HCT116 (cell line): ENCODE measurements around the gene C1orf21. TPM values are rescaled to one million over a fixed set of nuclear protein-coding genes. Genes with fewer than 3 reads are reported as not detected.

ENCODE experiments used
- ATAC-seq: fragments of 200-7000 bp; cut with Tn5 transposase; 2 replicates; pipeline ENCODE4 v1.9.1; 2020; ENCODE audit warnings: mild to moderate bottlenecking, moderate library complexity
- BruUV-seq: library from RNA; stranded (reverse); fragments of 400-500 nt; replicated peaks from 2 replicates; lab custom pipeline; 2021; lab: Mats Ljungman, UMichigan
- CTCF ChIA-PET: fragments of 300-600 bp; sonication (Branson Sonifier 250); formaldehyde crosslinking; loops from one replicate; lab custom pipeline; 2021; ENCODE audit warnings: antibody characterized with exemption; lab: Charles Lee
- POLR2A ChIA-PET: fragments of 300-600, 350-600 bp; sonication (Branson Sonifier 250); formaldehyde crosslinking; loops from one replicate; lab custom pipeline; 2021; ENCODE audit warnings: antibody characterized with exemption; lab: Charles Lee
- RAD21 ChIA-PET, 2 experiments: fragments of 300-600 bp; sonication (Branson Sonifier 250); formaldehyde crosslinking; loops; one replicate each; lab custom pipeline; 2023; ENCODE audit warnings: low total read pairs in 2 of 2; ENCODE audit not compliant: uncharacterized antibody in 2 of 2, unreplicated experiment in 2 of 2, low non-redundant PET in 1 of 2; lab: Charles Lee
- DNase-seq: peaks from one replicate; pipeline ENCODE4 v3.0.0-alpha.2; 2010; ENCODE audit warnings: low read depth, low spot score
- H2AFZ ChIP-seq: fragments of 200-600 bp; shearing (Covaris generic), sonication (generic); 2 replicates; pipeline ENCODE4 v1.6.1; 2017; ENCODE audit warnings: low read depth, mixed run types, mixed read lengths, antibody characterized with exemption, low read length; ENCODE audit not compliant: poor library complexity, severe bottlenecking
- H3K27ac ChIP-seq: 2 replicates; pipeline ENCODE4 v1.5.1; 2012; ENCODE audit warnings: low read depth, low read length
- H3K27me3 ChIP-seq: fragments of 200-600 bp; sonication (generic); 2 replicates; pipeline ENCODE4 v1.6.1; 2016; ENCODE audit warnings: mixed run types, low read length, mixed read lengths; ENCODE audit not compliant: insufficient read depth
- H3K36me3 ChIP-seq, 2 experiments: fragments of 200-500 bp in 1 of 2; fragments of 200-600 bp in 1 of 2; sonication (Bioruptor generic) in 1 of 2; sonication (generic) in 1 of 2; 2 replicates each; pipeline versions ENCODE4 v1.5.1 to v1.6.1; 2014 to 2016; ENCODE audit warnings: low read length in 2 of 2, inconsistent platforms in 1 of 2, mixed read lengths in 1 of 2, mixed run types in 1 of 2; ENCODE audit not compliant: insufficient read depth in 2 of 2, control insufficient read depth in 1 of 2
- H3K4me1 ChIP-seq, 2 experiments: fragments of 200-600 bp in 1 of 2; sonication (generic) in 1 of 2; 2 replicates each; pipeline versions ENCODE4 v1.5.1 to v1.6.1; 2012 to 2017; ENCODE audit warnings: low read length in 2 of 2, inconsistent platforms in 1 of 2, mild to moderate bottlenecking in 1 of 2, mixed read lengths in 1 of 2, mixed run types in 1 of 2, moderate library complexity in 1 of 2; ENCODE audit not compliant: insufficient read depth in 2 of 2, control insufficient read depth in 1 of 2
- H3K4me2 ChIP-seq: fragments of 200-600 bp; sonication (generic); 2 replicates; pipeline ENCODE4 v1.6.1; 2017; ENCODE audit warnings: mixed run types, low read length, mixed read lengths
- H3K4me3 ChIP-seq, 2 experiments: fragments of 200-600 bp in 1 of 2; sonication (generic) in 1 of 2; replicated peaks in 1 of 2; 2 replicates each; pipeline ENCODE4 v1.5.1; 2011 to 2016; ENCODE audit warnings: low read length in 2 of 2, control low read depth in 1 of 2, low read depth in 1 of 2, mild to moderate bottlenecking in 1 of 2, mixed read lengths in 1 of 2, mixed run types in 1 of 2
- H3K79me2 ChIP-seq: fragments of 200-600 bp; sonication (generic); 2 replicates; pipeline ENCODE4 v1.6.1; 2017; ENCODE audit warnings: mild to moderate bottlenecking, mixed run types, low read length, moderate library complexity, mixed read lengths; ENCODE audit not compliant: insufficient read depth
- H3K9ac ChIP-seq: fragments of 200-600 bp; sonication (generic); 2 replicates; pipeline ENCODE4 v1.6.1; 2016; ENCODE audit warnings: low read length, mixed read lengths
- H3K9me2 ChIP-seq: fragments of 200-600 bp; sonication (generic), shearing (Covaris generic); 2 replicates; pipeline ENCODE4 v1.6.1; 2017; ENCODE audit warnings: mixed run types, mild to moderate bottlenecking, moderate library complexity; ENCODE audit not compliant: insufficient read depth
- H3K9me3 ChIP-seq, 2 experiments: fragments of 200-500 bp in 1 of 2; fragments of 200-600 bp in 1 of 2; sonication (Bioruptor generic) in 1 of 2; sonication (generic) in 1 of 2; 2 replicates each; pipeline ENCODE4 v1.6.1; 2014 to 2017; ENCODE audit warnings: low read length in 2 of 2, mixed read lengths in 2 of 2, inconsistent platforms in 1 of 2, low read depth in 1 of 2, mild to moderate bottlenecking in 1 of 2, mixed run types in 1 of 2, moderate library complexity in 1 of 2; ENCODE audit not compliant: control insufficient read depth in 1 of 2, insufficient read depth in 1 of 2
- H4K20me1 ChIP-seq: fragments of 200-600 bp; sonication (generic), shearing (Covaris generic); 2 replicates; pipeline ENCODE4 v1.6.1; 2017; ENCODE audit warnings: mixed run types, mild to moderate bottlenecking, moderate library complexity; ENCODE audit not compliant: insufficient read depth
- EGR1 ChIP-seq: IDR thresholded peaks from 2 replicates; pipeline ENCODE4 v1.6.1; 2012; ENCODE audit warnings: low read depth
- EZH2phosphoT487 ChIP-seq: fragments of 200-600 bp; IDR thresholded peaks from 2 replicates; pipeline ENCODE4 v1.6.1; 2018; ENCODE audit warnings: antibody characterized with exemption, borderline replicate concordance
- JUND ChIP-seq: IDR thresholded peaks from 2 replicates; pipeline ENCODE4 v1.6.1; 2012
- SP1 ChIP-seq: IDR thresholded peaks from 2 replicates; pipeline ENCODE4 v1.6.1; 2012; ENCODE audit warnings: low read depth
- YY1 ChIP-seq: IDR thresholded peaks from 2 replicates; pipeline ENCODE4 v1.6.1; 2011; ENCODE audit warnings: low read length, low read depth, moderate library complexity, mild to moderate bottlenecking; ENCODE audit not compliant: insufficient replicate concordance; ENCODE audit errors: extremely low read depth
- intact Hi-C: fragments of 100-400 bp; cut with micrococcal nuclease; formaldehyde crosslinking; loops from 2 replicates; pipeline ENCODE4 v1.10.0; 2022
- total RNA-seq: library from RNA; stranded (reverse); gene quantifications from one replicate; pipeline ENCODE4 v1.2.1, GENCODE V29; 2021; ENCODE audit not compliant: unreplicated experiment
- TF ChIP-seq, protein P1 (sequence below): IDR thresholded peaks from 2 replicates; pipeline ENCODE4 v1.6.1; 2012; ENCODE audit warnings: low read depth

C1orf21 gene
- total RNA-seq, 1 experiment from 2014 or later = 8.9 TPM

DNA sequence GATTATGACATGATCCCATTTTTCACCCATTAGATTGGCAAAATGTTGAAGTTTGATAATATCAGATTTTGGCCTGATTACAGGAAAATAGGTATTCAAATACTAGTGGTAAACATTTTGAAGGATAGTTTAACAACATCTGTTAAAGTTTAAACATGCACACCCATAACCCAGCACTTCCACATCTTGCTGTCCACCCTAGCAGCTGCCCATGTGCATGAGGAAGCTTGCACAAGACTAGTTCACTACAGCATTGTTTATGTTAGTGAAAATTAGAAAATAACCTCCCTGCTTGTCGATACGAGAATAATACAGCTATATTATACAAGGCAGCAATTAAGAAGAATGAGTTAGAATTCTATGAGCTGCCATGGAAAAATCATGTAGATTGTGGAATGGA is 127.6 kb downstream of the C1orf21 start:
- Histone ChIP-seq H3K79me2 (no peaks in the 10 kb centered on the region), H3K27ac (no peak overlapping the region), H3K36me3 (no peaks in the 10 kb centered on the region), H3K4me3 (no peak overlapping the region), H3K9me3 (no peaks in the 10 kb centered on the region), H3K4me2 (no peak overlapping the region), H3K4me1 (peaks cover 0 to 12% of the 10 kb centered on the region in 2 experiments; a peak in 2 of 4 replicates), H2AFZ (no peak overlapping the region), H4K20me1 (no peaks in the 10 kb centered on the region), H3K9me2 (no peaks in the 10 kb centered on the region), H3K9ac (no peak overlapping the region), H3K27me3 (no peaks in the 10 kb centered on the region)
- no TSS peak for BruUV-seq
- RAD21 ChIA-PET = no interaction called here
- ATAC-seq (no peak), DNase-seq (no peak)
- CTCF ChIA-PET = no interaction called here
- TF ChIP-seq SP1 (no peak), EGR1 (no peak), YY1 (no peak), EZH2phosphoT487 (no peak)
- TF ChIP-seq, protein P1, sequence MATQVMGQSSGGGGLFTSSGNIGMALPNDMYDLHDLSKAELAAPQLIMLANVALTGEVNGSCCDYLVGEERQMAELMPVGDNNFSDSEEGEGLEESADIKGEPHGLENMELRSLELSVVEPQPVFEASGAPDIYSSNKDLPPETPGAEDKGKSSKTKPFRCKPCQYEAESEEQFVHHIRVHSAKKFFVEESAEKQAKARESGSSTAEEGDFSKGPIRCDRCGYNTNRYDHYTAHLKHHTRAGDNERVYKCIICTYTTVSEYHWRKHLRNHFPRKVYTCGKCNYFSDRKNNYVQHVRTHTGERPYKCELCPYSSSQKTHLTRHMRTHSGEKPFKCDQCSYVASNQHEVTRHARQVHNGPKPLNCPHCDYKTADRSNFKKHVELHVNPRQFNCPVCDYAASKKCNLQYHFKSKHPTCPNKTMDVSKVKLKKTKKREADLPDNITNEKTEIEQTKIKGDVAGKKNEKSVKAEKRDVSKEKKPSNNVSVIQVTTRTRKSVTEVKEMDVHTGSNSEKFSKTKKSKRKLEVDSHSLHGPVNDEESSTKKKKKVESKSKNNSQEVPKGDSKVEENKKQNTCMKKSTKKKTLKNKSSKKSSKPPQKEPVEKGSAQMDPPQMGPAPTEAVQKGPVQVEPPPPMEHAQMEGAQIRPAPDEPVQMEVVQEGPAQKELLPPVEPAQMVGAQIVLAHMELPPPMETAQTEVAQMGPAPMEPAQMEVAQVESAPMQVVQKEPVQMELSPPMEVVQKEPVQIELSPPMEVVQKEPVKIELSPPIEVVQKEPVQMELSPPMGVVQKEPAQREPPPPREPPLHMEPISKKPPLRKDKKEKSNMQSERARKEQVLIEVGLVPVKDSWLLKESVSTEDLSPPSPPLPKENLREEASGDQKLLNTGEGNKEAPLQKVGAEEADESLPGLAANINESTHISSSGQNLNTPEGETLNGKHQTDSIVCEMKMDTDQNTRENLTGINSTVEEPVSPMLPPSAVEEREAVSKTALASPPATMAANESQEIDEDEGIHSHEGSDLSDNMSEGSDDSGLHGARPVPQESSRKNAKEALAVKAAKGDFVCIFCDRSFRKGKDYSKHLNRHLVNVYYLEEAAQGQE = no peak
- POLR2A ChIA-PET = no interaction called here
- intact Hi-C loops = loop anchor here (10.0 kb wide), 1 partner anchor 60 kb away; no protein-coding TSS in a partner anchor

- CTCF ChIA-PET = no interaction called here
Measured at GRCh38 chr1:184517130-184517529, 130.3 kb downstream of the C1orf21 start.

More at GRCh38 chr1:184517130-184517529, 130.3 kb downstream of the C1orf21 start:
- Histone ChIP-seq H4K20me1 (no peaks in the 10 kb centered on the region), H2AFZ (no peak overlapping the region), H3K4me3 (no peak overlapping the region), H3K9me2 (no peaks in the 10 kb centered on the region), H3K9ac (no peak overlapping the region), H3K4me2 (no peak overlapping the region), H3K9me3 (no peaks in the 10 kb centered on the region), H3K27ac (no peak overlapping the region), H3K79me2 (no peaks in the 10 kb centered on the region), H3K36me3 (no peaks in the 10 kb centered on the region), H3K4me1 (peaks cover 0 to 12% of the 10 kb centered on the region in 2 experiments; a peak in 2 of 4 replicates), H3K27me3 (no peaks in the 10 kb centered on the region)
- intact Hi-C loops = loop anchor here (10.0 kb wide), 1 partner anchor 58 kb away; no protein-coding TSS in a partner anchor
- POLR2A ChIA-PET = no interaction called here
- TF ChIP-seq SP1 = no peak
- TF ChIP-seq JUND = no peak
- BruUV-seq = no TSS peak
- ATAC-seq (no peak), DNase-seq (no peak)
- RAD21 ChIA-PET = no interaction called here
